ENCODE results near the gene GLYATL1.

GLYATL1 gene

DNA sequence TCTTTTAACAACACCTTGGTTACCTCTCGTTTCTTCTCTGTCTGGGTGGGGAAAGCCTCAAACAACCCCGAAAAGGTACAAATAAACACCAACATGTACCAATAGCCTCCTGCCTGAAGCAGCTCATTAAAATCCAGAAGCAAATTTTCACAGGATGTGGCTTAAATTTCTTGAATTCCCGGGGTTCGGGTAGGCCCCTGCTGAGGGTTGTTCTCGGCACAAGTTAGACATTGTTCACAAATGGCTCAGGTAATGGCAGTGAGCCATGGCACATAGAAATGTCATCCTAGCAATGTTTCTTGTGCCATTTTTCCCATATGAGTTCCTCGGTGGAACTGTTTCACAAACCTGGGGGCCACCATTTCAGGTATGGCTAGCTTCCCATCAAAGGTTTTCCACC lies 19.7 kb upstream of the GLYATL1 start:
- TF ChIP-seq GATA3 (IDR thresholded peaks at IDR 0.05; ENCODE audit: low read depth, low read length) (no peak), GATA2 (IDR thresholded peaks at IDR 0.05; ENCODE audit: low read depth, low read length) (no peak)

DNA sequence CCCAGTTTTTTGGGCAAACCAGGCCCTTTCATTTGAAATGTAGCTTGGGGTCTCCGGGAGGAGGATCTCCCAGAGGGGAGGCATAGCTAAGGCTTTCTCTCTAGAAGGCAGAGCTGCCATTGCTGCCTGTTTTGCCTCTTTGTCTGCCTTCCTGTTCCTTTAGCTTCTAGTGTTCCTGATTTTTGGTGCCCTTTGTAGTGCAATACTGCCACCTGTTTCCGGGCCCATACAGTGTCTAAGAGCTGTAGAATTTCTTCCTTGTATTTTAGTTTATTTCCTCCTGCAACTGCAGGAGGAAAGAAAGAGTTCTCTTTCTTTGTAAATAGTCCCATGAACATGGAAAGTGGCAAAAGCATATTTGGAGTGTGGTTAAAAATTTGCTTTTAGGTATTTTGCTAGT lies 19.3 kb upstream of the GLYATL1 start:
- TF ChIP-seq GATA3 (IDR thresholded peaks at IDR 0.05; ENCODE audit: low read depth, low read length) (no peak), GATA2 (IDR thresholded peaks at IDR 0.05; ENCODE audit: low read depth, low read length) (no peak)

DNA sequence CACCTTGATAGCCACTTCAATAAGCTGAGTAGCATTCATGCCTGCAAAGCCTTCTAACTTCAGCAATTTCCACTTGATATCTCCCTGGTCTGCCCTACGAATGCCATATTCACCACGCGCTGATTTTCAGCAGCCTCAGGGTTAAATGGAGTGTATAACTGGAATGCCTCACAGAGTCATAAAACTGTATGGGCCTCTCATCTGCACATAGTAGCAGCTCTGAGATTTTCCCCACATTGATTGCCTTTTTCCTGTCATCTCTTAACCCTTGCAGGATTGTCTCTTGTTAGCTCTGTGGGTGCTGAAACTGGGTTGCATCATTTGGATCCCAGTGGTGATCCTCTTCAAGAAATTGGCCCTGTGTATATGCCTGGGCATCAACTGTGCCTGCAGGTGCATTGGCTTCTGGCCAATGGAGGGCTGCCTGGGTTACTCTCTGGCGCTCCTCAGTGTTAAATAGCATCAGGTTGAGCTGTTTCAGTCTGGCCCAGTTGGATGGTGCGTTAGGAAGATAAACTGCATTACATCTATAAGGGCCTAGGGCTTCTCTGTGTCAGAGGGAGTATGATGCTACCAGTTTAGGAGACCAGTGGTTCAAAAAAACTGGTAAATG lies 17.4 kb upstream of the GLYATL1 start:
- TF ChIP-seq GATA3 (IDR thresholded peaks at IDR 0.05; ENCODE audit: low read depth, low read length), result no peak
- no peak for TF ChIP-seq GATA2 (IDR thresholded peaks at IDR 0.05; ENCODE audit: low read depth, low read length)

DNA sequence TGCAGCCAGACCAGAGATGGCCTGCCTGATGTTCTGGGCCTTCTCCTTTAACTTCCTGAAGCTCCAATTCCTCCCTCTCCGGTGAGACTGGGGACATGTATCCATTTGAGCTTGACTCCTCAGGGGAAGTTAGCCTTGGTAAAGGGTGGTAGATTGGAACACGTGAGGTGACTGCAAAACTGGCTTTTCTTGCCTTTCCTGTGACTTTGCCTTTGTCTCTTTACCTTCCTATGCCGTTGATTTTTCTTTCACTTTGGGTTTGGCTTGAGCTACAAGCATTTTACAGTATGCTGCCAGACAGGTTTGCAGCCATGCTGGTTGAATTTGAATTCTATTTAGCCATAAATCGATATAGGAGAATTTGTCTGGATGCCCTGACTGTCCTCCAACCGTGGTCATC lies 16.8 kb upstream of the GLYATL1 start:
- TF ChIP-seq GATA2 (IDR thresholded peaks at IDR 0.05; ENCODE audit: low read depth, low read length) (no peak), GATA3 (IDR thresholded peaks at IDR 0.05; ENCODE audit: low read depth, low read length) (no peak)

DNA sequence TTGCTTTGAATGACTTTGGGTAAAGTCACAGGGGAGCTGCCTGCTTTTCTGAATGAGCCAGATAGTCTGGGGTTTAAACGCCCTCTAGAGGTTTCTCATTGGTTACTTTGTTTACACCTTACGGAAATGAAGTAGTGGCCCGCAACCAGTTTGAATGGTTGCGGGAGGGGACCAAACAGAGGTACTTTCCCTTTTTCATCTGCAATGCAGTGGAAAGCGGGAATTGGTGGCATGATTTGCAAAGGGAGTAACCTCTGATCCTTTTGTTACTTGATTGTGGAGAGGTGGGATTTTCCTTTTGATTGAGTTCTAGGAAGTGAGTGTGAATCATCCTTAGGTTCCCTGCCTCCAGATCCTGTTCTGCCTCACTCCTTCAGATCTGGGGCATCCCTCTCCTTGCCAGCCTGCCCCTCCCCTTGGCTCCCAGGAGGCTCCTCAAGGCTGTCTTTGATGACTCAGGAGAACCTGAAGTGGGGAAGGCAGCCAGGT lies 15.9 kb upstream of the GLYATL1 start:
- TF ChIP-seq GATA2 (IDR thresholded peaks at IDR 0.05; ENCODE audit: low read depth, low read length) (no peak), GATA3 (IDR thresholded peaks at IDR 0.05; ENCODE audit: low read depth, low read length) (no peak)

DNA sequence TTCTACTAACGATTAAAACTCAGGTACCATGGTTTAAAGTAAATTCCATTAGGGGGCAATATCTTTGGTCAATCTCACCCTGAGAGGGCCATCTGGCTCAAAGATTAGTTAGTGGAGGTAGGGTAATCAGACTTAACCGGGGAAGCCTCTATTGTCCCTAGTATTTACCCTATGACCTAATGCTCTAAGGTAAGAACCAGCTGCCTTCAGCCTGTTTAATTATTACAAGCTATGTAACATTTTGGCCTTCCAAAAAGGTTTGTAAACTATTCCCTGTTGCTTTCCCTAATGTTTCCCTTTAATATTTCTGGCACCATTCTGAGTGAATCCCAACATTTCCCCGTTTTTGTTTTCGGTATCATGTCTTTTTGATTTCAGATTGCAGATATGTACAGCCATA lies 15.1 kb upstream of the GLYATL1 start:
- TF ChIP-seq GATA3 (IDR thresholded peaks at IDR 0.05; ENCODE audit: low read depth, low read length), result no peak
- no peak for TF ChIP-seq GATA2 (IDR thresholded peaks at IDR 0.05; ENCODE audit: low read depth, low read length)

DNA sequence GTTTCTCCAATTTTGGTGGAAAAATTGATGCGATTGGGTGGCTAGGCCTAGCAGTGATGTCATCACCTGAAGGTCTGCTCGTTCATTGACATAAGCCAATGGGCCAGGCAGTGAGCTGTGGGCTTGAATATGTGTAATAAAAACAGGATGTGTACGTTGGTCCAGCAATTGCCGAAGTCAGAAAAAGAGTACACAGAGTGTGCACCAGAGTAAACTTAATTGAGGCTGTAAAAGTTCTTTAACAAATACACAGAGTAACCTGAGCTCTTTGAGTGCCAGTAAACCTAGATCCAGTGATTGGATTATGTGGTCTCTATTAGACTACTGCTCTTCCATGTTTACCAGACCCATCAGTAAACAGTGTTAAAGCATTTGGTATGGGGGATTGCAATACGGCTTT lies 13.0 kb upstream of the GLYATL1 start:
- TF ChIP-seq GATA3 (IDR thresholded peaks at IDR 0.05; ENCODE audit: low read depth, low read length) (no peak), GATA2 (IDR thresholded peaks at IDR 0.05; ENCODE audit: low read depth, low read length) (no peak)

DNA sequence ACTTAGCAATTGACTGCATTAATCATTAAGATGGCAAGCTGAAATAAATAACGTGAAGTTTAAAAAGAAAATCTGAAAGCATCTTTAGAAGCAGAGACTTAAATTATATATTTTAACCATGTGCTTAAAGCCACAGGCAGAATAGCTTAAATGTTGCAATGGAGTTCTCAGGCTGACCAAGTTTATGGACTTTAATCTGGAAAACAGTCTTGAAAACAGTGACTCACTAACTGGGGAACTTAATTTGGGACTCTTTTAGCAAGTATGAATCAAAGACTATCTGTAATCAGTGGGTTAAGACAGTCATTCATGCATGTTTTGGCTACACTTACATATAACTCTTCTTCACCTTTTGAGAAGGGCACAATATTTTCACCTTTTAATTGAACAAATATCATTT lies 12.6 kb upstream of the GLYATL1 start:
- TF ChIP-seq GATA2 (IDR thresholded peaks at IDR 0.05; ENCODE audit: low read depth, low read length) (no peak), GATA3 (IDR thresholded peaks at IDR 0.05; ENCODE audit: low read depth, low read length) (no peak)

DNA sequence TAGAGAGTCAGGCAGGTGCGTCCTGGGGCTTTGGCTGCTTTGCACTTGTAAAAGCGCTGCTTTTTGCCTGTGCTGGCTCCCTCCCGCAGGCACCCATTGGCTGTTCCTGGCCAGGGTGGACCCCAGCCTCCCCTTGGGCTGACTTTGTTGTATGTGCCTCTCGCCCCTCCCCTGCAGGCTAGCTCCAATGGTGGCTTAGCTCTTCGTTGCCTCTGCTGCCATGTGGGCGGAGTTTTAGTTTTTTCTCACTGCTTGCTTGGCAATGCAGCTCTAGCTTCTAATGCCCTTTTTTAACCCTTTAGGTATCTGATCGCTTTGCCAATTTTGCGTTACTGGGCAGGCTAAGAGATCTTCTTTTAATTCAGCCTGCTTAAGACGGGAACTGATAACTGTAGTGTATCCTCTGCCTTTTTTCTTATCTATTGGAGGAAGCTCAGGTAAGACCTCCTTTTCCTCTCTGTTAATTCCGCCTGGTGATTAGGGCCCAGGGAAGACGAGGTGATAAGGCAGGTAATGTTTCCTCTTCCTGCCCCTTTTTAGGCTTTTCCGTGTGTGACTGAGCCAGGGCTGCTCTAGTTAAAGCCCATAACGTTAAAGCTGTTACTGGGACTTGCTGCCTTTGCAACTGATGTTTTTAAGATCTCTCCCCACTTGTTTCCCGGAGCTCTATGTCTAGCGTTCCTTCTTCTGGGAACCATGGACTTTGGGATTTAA lies 11.7 kb upstream of the GLYATL1 start:
- TF ChIP-seq GATA3 (IDR thresholded peaks at IDR 0.05; ENCODE audit: low read depth, low read length) (no peak), GATA2 (IDR thresholded peaks at IDR 0.05; ENCODE audit: low read depth, low read length) (no peak)

DNA sequence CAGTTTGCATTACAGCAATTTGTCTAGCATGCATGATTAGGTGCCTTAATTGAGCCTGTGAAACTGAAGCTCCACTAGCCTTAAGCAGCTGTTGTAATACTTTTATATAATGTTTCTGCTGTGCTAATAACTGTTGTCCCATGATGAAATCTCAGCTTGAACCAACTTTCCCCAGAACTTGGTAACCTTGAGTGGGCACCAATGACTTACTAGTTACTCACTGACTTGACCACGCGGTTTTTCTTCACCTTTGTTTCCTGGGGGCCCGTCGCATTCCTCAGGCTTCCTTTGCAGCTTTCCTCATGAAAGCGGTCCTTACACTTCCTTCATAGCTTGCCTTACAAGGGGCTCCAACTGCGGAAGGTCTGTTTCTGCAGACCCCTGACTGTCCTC lies 11.2 kb upstream of the GLYATL1 start:
- TF ChIP-seq GATA2 (IDR thresholded peaks at IDR 0.05; ENCODE audit: low read depth, low read length) (no peak), GATA3 (IDR thresholded peaks at IDR 0.05; ENCODE audit: low read depth, low read length) (no peak)

DNA sequence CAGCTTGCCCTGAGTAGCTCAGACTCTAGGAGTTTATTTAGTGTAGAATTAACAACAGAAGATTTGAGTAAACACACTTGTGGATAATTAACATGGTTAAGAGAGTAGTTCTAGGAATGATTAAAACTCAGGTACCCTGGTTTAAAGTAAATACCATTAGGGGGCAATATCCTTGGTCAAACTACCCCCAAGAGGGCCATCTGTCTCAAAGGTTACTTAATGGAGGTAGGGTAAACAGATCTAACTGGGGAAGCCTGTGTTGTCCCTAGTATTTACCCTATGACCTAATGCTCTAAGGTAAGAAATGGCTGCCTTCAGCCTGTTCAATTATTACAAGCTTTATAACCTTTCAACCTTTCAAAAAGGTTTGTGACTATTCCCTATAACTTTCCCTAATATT lies 10.6 kb upstream of the GLYATL1 start:
- no peak for TF ChIP-seq GATA3 (IDR thresholded peaks at IDR 0.05; ENCODE audit: low read depth, low read length)

DNA sequence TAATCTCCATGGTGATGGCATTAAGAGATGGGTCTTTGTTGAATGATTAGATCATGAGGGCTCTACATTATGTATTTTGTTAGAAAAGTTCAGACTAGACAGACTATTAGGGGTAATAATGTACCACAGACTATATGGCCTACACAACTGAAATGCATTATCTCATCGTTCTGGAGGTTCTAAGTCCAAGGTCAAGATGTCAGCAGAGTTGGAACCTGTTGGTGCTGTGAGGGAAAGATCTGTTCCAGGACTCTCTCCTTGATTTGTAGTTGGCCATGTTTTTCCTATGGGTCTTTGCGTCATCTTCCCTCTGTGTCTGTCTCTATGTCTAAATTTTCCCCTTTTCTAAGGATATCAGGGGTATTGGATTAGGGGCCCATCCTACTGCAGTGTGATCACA lies 8.4 kb upstream of the GLYATL1 start:
- TF ChIP-seq GATA2 (IDR thresholded peaks at IDR 0.05; ENCODE audit: low read depth, low read length) (no peak), GATA3 (IDR thresholded peaks at IDR 0.05; ENCODE audit: low read depth, low read length) (no peak)

DNA sequence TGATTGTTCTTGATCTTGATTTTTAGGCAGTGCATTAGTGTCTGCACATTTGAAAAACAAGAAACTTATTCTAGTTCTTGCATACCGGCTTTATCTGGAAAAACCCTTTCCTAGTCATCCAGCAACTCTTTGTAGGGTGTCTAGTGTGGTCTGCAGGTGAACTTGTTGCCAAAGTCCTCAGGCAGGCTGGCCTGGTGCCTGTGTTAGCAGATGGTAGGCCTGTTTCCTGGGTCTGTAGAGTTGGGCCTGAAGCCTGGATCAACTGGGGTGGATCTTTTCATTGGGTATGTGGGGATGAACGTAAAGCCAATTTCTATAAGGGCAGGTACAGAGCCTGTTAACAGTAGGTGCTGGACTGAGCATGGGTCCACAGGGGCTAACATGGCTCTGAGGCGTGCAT lies 5.6 kb upstream of the GLYATL1 start:
- TF ChIP-seq GATA2 (IDR thresholded peaks at IDR 0.05; ENCODE audit: low read depth, low read length) (no peak), GATA3 (IDR thresholded peaks at IDR 0.05; ENCODE audit: low read depth, low read length) (no peak)

DNA sequence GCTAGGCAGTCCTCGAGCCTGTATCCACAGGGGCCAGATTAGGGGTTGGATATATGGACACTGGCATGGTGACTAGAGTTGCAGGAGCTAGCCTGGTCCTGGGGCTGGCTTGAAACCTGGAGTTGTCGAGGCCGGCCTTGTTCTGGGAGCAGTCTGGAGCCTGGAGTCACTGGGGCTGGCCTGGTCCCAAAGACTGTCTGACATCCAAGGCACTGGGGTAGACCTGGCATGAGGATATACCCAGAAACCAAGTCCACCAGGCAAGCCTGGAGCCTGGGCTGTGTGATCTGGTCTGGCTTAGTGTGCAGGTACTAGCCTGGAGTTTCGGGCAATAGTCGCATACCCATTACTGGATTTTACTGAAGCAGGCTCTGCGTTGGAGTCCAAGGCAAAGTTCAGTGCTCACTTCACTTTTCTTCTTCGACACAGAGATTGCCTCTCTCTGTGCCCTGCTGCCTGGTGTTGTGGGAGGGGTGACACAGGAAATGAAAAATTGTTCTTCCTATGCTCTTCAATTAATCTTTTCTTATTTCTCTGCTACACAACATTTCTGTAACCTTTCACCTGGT lies 4.3 kb upstream of the GLYATL1 start:
- TF ChIP-seq GATA2 (IDR thresholded peaks at IDR 0.05; ENCODE audit: low read depth, low read length), result no peak
- no peak for TF ChIP-seq GATA3 (IDR thresholded peaks at IDR 0.05; ENCODE audit: low read depth, low read length)

DNA sequence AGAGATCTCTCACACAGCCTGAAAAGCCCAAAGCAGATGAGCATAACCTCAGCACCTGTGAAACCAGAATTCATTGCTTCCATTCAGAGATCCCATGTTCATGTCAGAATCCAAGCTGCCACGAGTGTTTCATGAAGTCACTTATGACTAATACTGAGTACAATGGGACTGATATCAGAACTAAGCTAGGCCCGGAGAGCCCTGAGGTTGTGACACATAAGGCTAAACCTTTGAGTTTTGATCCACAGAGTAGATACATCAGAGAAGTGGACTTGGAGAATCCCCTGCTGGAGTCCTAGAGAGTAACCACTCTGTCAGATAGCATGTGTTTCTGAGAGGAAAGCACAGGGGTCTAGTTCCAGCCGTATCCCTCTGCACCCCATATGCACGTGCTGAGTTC lies 890 bp upstream of the GLYATL1 start:
- TF ChIP-seq GATA2 (IDR thresholded peaks at IDR 0.05; ENCODE audit: low read depth, low read length) (no peak), GATA3 (IDR thresholded peaks at IDR 0.05; ENCODE audit: low read depth, low read length) (no peak)
